Epidermal melanocyte (primary cell): ENCODE data around the gene RALGAPA2.

Experiments
- DNase-seq: peaks from one replicate; pipeline ENCODE4 v3.0.0; 2011; ENCODE audit warnings: low spot score; ENCODE audit not compliant: insufficient read length

RALGAPA2 gene

GRCh38 chr20:20630551-20630950 lies 81.9 kb downstream of the RALGAPA2 start:
- no peak for DNase-seq

GRCh38 chr20:20629556-20630188 lies 82.8 kb downstream of the RALGAPA2 start:
- no peak for DNase-seq

- no peak for DNase-seq
Measured at GRCh38 chr20:20628314-20628713, 84.1 kb downstream of the RALGAPA2 start.

GRCh38 chr20:20627471-20627870 lies 85.0 kb downstream of the RALGAPA2 start:
- DNase-seq, result no peak

- DNase-seq, result no peak
Measured at GRCh38 chr20:20624914-20625313, 87.5 kb downstream of the RALGAPA2 start.

GRCh38 chr20:20621195-20621594 lies 91.2 kb downstream of the RALGAPA2 start:
- DNase-seq, result no peak

GRCh38 chr20:20614391-20614790 lies 98.1 kb downstream of the RALGAPA2 start:
- no peak for DNase-seq

GRCh38 chr20:20612251-20612650 lies 100.2 kb downstream of the RALGAPA2 start:
- DNase-seq, result no peak

GRCh38 chr20:20611167-20611566 lies 101.3 kb downstream of the RALGAPA2 start:
- no peak for DNase-seq

GRCh38 chr20:20609522-20609921 lies 102.9 kb downstream of the RALGAPA2 start:
- DNase-seq, result no peak

GRCh38 chr20:20608641-20609040 lies 103.8 kb downstream of the RALGAPA2 start:
- DNase-seq, result no peak

GRCh38 chr20:20608041-20608440 lies 104.4 kb downstream of the RALGAPA2 start:
- DNase-seq, result no peak

GRCh38 chr20:20606881-20607280 lies 105.6 kb downstream of the RALGAPA2 start:
- DNase-seq, result no peak

GRCh38 chr20:20606050-20606449 lies 106.4 kb downstream of the RALGAPA2 start:
- DNase-seq, result no peak

- no peak for DNase-seq
Measured at GRCh38 chr20:20604907-20605306, 107.5 kb downstream of the RALGAPA2 start.

- no peak for DNase-seq
Measured at GRCh38 chr20:20604357-20604756, 108.1 kb downstream of the RALGAPA2 start.

- no peak for DNase-seq
Measured at GRCh38 chr20:20603339-20603990, 109.0 kb downstream of the RALGAPA2 start.

GRCh38 chr20:20597966-20598365 lies 114.5 kb downstream of the RALGAPA2 start:
- DNase-seq, result no peak

GRCh38 chr20:20594171-20594530 lies 118.3 kb downstream of the RALGAPA2 start:
- no peak for DNase-seq

- no peak for DNase-seq
Measured at GRCh38 chr20:20593447-20594170, 118.8 kb downstream of the RALGAPA2 start.

- no peak for DNase-seq
Measured at GRCh38 chr20:20585146-20585545, 127.3 kb downstream of the RALGAPA2 start.

- DNase-seq, result no peak
Measured at GRCh38 chr20:20582734-20583133, 129.7 kb downstream of the RALGAPA2 start.

- DNase-seq, result no peak
Measured at GRCh38 chr20:20580139-20580538, 132.3 kb downstream of the RALGAPA2 start.
